GM19025 (cell line): Measurements from ENCODE around the gene TDRD15.
"Not testable (repeated sequence)": the region's sequence is repeated elsewhere in the genome, so short reads cannot be mapped to it uniquely, and the experiment has no call there.

Experiments used
- ATAC-seq: cut with Tn5 transposase; IDR thresholded peaks from one replicate; pipeline ENCODE4 v1.9.1; 2021; ENCODE audit warnings: mild to moderate bottlenecking, low read depth, moderate library complexity; ENCODE audit not compliant: unreplicated experiment

Gene TDRD15

DNA sequence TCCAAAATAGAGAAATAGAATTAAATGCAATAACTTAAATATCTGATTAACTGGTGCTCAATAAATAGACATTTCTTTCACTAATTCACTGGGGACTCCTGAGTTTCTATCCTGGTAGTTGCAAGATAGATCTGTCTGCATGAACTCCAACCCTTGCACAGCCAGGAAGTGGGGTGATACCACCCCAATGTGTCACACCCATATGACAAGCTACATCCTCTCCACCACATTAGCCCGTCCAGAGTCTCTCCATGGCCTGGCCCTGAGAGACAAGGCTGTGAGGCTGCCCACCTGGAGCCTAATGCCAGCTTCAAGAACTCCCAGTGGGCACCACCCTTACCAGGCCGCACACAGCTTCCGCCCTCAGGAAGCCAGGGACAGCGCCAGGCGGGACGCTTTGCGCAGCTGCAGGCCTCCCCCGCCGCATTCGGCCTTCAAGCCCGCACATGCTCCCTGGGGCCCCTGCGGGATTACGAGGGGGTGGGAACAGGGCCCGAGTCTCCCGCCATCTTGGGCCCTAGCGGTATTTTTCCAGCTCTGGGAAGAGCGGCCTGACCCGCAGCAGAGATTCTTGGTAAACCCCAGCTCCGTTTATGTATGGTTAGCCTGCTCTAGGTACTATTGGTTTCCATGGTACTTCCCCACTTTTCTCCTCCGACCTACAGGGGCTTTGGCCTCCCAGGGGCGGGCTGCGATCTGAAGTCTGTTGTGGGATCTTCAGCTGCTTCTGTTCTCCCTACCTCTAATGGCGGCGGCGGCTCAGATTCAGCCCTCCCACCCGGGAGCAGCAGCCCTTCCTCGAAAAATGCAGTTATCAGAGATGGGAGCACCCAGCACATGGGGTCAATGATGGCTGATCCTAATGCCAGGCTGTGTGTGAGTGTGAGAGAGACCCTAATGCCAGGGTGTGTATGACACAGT, at the start of gene TDRD15:
TDRD15 (plus strand) TSS at position 496 of the 921 bp plus-strand sequence. CDS start 13,500 bp downstream, outside the sequence.
- ATAC-seq: no peak

GRCh38 chr2:21078296-21078695, 45.5 kb upstream of the TDRD15 start:
- ATAC-seq: no peak

DNA sequence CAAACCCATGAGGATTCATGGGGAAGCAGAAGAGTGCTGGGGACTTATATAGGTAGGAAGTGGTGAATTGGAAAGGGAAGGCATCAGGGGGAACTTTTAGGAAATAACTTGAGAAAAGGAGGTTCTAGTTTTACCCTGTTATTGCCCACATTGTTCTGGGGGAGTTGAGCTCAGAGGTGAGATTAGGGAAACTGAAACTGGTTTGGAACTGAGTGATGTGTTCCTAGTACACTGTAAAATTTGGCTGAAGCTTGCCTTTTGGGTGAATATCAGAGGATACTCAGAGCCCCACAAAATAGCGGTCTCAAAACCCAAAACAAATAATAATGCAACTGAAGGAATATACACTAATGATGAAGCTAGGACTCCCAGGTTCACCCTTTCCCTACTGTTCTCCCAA, 40.3 kb upstream of the TDRD15 start:
- ATAC-seq: no peak

DNA sequence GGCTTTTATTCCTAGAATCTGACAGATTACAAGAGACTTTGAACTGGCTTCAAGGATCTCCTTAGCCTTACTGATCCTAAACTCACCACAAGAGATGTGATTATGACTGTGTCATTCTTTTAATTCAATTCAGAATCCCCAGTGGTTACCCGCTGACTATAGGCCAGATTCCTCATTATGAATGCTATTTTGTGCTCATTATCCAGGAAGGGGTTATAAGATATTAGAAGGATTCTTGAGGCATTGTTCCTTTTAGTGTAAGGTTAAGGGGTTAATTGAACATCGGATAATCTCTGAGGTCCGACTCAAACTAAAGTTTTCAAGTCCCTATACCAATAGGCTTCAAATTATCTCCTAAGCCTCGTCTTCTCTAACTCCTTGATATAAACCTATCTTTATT, 39.4 kb upstream of the TDRD15 start:
- no peak for ATAC-seq

GRCh38 chr2:21092308-21092869, 31.4 kb upstream of the TDRD15 start:
- no peak for ATAC-seq

- ATAC-seq: no peak
These were observed 28.6 kb upstream of the TDRD15 start for GRCh38 chr2:21095178-21095577.

GRCh38 chr2:21095714-21096113, 28.1 kb upstream of the TDRD15 start:
- ATAC-seq: no peak

- ATAC-seq: no peak
These were observed 27.3 kb upstream of the TDRD15 start for GRCh38 chr2:21096458-21096857.

- ATAC-seq: no peak
These were observed 26.4 kb upstream of the TDRD15 start for GRCh38 chr2:21097331-21097730.

GRCh38 chr2:21098294-21098693, 25.5 kb upstream of the TDRD15 start:
- no peak for ATAC-seq

- no peak for ATAC-seq
These were observed 24.4 kb upstream of the TDRD15 start for GRCh38 chr2:21099281-21099907.

- ATAC-seq: not testable (repeated sequence)
These were observed 22.1 kb upstream of the TDRD15 start for GRCh38 chr2:21101514-21102155.

GRCh38 chr2:21102356-21102755, 21.4 kb upstream of the TDRD15 start:
- no peak for ATAC-seq

DNA sequence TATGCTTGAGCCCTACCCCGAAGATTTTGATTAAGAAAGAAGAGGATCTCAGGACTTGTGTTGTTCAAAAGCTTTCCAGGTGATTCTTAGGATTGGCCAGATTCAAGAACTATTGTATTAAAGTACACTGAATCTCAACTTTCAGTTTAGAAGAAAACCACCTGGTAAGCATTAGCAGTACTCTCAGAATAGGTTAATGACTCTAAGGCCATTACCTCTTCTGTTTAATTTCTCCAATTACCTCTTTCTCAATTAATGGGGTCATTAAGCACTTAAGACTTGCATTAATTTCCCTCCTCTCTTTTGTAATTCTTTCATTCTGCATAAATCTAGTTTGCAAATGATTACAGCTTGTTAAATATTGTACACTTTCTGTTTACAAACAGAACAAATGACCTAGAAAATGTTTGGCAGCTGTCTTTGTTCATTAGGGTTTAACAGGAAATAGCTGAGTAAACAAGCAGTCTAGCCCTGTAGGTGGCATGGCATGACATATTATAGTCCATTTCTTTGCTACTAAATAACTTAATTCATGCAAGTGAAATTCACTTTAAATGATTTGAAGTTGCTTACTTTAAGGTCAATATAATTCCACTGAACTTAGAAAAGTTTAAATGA, 20.4 kb upstream of the TDRD15 start:
- ATAC-seq: no peak

DNA sequence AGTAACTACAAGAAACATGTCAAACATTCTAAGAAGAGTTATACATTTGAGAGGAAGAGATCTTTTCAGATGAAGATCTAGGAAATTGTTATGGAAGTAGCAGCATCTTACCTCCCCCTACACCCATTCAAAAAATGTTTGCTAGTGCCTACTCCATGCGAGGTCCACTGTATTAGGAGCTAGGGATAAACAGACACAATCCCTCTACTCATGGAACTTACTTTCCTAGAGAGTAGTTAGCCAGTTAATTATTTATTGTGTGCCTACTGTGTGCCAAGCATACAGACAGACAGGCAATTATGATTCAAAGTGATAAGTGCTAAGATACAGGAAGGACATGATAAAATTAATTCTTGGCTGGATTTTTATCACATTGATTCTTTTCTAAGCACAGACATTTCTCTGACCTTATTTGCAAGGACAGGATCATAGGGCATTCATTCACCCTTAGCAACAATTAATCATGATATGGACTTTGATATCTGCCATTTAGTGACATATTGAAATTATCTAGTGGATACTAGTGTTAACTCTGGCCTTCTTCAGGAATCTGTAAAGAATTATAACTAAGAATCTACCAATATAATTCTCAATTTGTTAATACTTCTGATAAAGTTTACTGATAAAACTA, 19.6 kb upstream of the TDRD15 start:
- no peak for ATAC-seq

- no peak for ATAC-seq
These were observed 12.8 kb upstream of the TDRD15 start for GRCh38 chr2:21111012-21111411.

- no peak for ATAC-seq
These were observed 6.1 kb upstream of the TDRD15 start for GRCh38 chr2:21117688-21118087.

- ATAC-seq: no peak
These were observed 5.4 kb upstream of the TDRD15 start for GRCh38 chr2:21118302-21118920.

DNA sequence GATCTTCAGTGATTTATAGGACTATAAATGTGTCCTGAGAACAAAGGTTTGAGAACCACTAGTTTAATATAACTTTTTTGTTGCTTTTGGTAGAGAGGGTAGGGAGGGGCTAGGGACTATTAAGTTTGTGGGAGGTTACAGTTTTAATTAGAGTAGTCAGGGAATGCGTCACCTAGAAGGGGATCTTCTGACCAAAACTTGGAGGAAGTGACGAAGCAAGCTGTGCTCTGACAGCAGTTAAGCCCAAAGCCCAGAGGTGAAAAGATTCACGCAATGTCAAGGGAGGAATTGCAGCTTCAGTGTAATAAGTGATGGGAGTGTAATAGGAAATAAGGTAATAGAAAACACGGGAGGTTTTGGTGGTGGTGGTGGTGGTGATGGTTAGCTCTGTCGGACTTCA, 8.1 kb downstream of the TDRD15 start:
- ATAC-seq: no peak

DNA sequence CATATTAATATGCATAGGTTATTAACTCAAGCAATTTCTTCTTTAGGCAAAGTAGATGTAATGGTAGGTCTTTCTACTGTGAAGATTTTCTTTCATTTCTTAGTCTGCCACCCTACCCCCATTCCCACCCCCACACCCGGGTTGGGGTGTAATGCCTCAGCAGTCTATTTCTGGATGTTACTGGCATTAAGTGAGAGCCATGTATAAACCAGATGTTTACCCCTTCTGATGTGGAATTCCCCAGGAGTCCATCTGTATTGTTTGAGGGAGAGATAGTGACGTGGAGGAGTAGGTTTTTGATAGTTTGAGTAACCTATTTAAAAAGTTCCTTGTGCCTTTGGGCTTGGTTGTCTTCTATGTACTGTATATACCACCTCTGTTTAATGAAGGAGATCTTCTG, 11.8 kb downstream of the TDRD15 start:
- no peak for ATAC-seq
